Measurements from ENCODE around the gene MICALL2.

MICALL2 gene

GRCh38 chr7:1501487-1502270 is 42.4 kb upstream of the MICALL2 start:
- TF ChIP-seq, protein P1, sequence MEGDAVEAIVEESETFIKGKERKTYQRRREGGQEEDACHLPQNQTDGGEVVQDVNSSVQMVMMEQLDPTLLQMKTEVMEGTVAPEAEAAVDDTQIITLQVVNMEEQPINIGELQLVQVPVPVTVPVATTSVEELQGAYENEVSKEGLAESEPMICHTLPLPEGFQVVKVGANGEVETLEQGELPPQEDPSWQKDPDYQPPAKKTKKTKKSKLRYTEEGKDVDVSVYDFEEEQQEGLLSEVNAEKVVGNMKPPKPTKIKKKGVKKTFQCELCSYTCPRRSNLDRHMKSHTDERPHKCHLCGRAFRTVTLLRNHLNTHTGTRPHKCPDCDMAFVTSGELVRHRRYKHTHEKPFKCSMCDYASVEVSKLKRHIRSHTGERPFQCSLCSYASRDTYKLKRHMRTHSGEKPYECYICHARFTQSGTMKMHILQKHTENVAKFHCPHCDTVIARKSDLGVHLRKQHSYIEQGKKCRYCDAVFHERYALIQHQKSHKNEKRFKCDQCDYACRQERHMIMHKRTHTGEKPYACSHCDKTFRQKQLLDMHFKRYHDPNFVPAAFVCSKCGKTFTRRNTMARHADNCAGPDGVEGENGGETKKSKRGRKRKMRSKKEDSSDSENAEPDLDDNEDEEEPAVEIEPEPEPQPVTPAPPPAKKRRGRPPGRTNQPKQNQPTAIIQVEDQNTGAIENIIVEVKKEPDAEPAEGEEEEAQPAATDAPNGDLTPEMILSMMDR (IDR thresholded peaks at IDR 0.05; ENCODE audit: low read depth, low read length): no peak
- H3K4me3 ChIP-seq (replicated peaks in 1 of 2; ENCODE audit: low read depth in 2 of 2, low read length in 2 of 2): no peak overlapping the region
- no peak for DNase-seq (ENCODE audit: low read depth in 2 of 2)

DNA sequence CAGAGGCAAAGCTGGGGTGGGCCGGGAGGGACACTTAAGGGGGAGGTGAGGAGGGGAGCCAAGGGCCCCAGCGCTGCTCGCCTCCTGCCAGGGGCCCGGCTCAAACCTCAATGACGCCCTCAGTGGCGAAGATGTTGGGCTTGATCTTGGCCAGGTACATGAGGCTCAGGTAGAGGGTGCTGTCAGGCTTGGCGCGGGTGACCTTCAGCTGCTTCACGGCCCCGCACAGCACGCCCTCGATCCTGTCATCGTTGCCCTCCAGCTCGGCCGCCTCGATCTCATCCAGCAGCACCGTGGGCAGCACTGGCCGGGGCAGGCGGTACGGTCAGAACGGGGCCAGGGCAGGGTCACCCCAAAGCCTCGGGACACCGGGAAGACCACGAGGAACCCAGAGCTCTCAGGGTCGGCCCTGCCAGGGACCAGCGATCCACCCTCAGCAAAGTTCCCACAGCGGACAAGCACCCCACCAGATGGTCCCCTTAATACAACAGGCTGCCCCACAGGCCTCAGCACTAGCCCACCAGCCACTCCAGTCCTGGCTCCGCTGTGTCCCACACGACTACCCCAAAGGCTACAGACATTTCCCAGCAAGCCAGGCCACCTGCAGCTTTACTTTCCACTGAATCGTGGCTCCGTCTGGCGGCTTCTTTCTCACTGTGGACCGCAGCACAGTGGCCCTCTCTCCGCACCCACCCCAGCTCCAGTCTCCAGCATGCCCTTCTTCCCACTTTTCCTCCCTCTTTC is 41.0 kb upstream of the MICALL2 start:
- no peak overlapping the region for H3K4me3 ChIP-seq (replicated peaks in 1 of 2; ENCODE audit: low read depth in 2 of 2, low read length in 2 of 2)
- TF ChIP-seq, protein P1 (IDR thresholded peaks at IDR 0.05; ENCODE audit: low read depth, low read length): no peak
- DNase-seq (ENCODE audit: low read depth in 2 of 2): no peak

DNA sequence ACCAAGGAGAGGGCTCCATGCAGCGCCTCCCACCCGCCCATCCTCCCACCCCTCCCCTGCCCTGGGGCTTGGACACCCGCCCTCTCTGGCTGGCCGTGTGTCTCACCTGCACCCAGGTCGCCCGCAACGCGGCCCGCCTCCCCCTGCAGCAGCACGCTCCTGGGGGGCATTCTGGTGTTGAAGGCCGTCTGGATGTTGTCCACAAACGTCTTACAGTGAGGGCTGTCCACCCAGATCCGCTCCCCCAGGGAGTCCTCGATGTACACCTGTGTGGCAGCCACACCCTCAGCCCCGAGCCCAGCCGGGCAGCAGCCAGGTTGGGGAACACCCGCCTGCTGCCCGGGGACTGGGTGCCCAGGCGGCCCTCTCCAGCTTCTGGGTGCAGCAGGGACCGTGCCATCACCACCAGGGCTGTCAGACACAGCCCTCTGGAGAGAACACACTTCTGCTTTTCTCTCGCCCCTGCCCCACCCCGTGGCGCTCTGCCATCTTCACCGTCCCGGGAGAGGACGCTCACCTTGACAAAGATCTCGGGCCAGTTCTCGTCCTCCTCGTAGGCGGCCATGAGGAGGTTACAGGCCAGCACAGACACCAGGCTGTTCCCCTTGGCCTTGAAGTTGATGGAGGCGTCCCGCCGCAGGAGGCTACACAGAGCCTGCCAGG is 40.2 kb upstream of the MICALL2 start:
- no peak for DNase-seq (ENCODE audit: low read depth in 2 of 2)
- TF ChIP-seq, protein P1 (IDR thresholded peaks at IDR 0.05; ENCODE audit: low read depth, low read length): no peak
- no peak overlapping the region for H3K4me3 ChIP-seq (replicated peaks in 1 of 2; ENCODE audit: low read depth in 2 of 2, low read length in 2 of 2)

DNA sequence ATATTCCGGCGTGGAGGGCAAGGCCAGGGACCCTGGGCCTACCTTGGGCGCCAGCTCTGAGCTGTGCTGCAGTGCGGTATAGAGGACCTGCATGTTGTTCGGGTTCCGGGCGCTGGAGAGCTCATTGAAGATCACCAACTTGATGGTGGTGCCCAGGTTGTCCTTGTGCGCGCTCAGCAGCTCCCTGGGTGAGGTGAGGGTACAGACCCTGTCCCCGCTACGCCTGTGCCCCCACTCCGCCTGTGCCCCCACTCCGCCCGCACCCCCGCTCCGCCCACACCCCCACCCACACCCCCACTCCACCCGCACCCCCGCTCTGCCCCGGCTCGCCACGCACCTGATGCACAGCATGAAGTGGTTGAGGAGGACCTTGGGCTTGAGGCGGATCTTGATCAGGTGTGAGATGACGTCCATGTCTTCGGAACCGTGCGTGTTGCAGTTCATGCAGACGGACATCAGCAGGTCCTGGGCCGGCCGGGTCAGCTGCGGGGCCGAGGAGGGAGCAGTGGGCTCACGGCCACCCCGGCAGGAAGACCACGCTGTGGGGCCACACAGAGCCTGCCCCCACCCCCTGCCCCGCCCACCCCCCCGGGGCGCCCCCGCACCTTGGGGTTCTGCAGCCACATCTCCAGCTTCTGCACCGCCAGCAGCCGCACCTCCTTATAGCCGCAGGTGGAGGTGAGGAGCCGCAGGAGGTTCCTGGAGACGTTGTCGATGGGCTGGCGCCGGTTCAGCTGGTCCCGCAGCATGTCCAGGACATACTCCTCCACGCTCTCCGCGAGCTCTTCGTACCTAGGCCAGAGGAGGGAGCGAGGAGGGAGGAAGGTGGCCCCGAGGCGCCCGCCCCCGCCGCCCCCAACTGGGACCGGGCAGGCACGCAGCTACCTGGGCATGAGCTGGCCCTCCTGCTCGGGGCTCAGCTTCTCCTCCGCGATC is 39.4 kb upstream of the MICALL2 start:
- no peak overlapping the region for H3K4me3 ChIP-seq (replicated peaks in 1 of 2; ENCODE audit: low read depth in 2 of 2, low read length in 2 of 2)
- TF ChIP-seq, protein P1 (IDR thresholded peaks at IDR 0.05; ENCODE audit: low read depth, low read length): no peak
- DNase-seq (ENCODE audit: low read depth in 2 of 2): no peak

DNA sequence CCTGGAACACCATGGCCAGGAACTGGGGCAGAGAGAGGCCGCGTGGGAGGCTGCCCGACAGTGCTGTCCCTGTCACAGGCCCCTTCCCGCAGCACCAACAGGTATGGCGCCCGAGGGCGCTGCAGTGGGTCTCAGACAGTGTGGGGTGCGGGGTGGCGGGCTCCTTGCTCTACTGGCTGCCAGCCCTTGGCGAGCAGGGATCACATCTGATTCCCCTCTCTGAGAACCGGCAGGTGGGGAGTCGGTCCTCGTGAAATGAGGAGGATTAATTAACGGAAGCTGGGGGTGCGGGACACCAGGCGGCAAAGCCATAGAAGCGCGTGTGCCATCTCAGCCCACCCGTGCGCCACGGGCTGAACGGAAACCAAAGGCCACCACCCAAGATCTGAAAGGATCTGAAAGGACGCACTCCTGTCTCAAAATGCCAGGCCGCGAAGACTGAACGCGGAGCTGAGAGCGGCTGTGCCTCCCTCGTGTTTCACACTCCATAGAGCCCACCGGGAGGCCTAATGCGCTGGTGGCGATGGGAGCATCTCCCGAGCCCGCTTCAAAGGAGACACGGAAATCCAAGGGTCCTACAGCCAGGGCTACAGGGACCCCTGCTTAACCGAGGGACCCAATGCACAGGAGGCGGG is 38.1 kb upstream of the MICALL2 start:
- H3K4me3 ChIP-seq (replicated peaks in 1 of 2; ENCODE audit: low read depth in 2 of 2, low read length in 2 of 2): no peak overlapping the region
- TF ChIP-seq, protein P1 (IDR thresholded peaks at IDR 0.05; ENCODE audit: low read depth, low read length): no peak
- no peak for DNase-seq (ENCODE audit: low read depth in 2 of 2)

Measured in cardiac fibroblast (primary cell).